Measurements from ENCODE around the gene PRPF8.

The PRPF8 gene

DNA sequence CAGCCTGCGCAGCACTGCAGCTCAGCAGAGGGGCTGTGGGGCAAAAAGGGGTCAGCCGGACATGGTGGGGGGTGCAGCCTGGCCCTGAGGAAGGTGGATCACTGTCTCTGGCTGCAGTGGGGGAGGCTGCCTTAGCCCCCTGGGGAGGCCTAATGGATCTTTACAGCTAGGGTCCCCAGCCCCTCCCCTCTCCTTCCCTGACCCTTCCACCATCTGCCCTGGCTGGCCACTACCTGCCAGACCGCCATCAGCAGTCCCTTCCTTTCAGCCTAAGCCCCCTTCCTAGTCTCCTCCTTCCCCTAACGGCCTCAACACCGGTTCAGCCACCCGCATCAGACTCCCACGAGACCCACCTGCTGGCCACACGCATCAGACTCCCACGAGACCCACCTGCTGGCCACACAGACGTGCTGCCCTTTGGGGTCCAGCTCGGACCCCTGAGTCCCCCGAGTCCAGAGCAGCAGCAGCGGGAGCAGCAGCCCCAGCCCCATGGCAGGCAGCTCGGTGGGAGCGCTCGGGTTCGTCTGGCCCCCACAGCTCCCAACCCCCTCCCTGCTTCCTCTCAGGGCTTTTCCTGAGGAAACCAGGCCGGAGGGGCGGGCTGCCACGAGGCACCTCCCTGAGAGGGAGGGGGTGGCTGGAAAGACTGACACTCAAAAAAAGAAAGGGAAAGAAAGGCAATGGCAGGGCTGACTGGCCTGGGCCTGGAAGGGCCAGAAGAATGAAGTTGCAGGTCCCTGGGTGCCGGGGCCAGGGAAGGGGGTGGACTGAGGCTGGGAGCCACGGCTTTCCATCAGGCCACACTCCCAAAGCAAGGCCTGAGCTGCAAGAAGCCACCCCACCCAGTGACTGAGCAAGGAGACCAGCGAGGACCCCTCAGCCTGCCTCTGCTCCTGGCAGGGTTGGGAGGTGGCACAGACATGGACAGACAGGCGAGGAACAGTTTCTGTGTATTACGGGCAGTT is 39.2 kb downstream of the PRPF8 start, which contains the start of gene SCARF1:
Gene SCARF1 (minus strand): TSS at position 526 of the 965 bp plus-strand sequence. CDS start 35 bp downstream, at position 491.
- DNase-seq (ENCODE audit: low read depth in 2 of 2): no peak

DNA sequence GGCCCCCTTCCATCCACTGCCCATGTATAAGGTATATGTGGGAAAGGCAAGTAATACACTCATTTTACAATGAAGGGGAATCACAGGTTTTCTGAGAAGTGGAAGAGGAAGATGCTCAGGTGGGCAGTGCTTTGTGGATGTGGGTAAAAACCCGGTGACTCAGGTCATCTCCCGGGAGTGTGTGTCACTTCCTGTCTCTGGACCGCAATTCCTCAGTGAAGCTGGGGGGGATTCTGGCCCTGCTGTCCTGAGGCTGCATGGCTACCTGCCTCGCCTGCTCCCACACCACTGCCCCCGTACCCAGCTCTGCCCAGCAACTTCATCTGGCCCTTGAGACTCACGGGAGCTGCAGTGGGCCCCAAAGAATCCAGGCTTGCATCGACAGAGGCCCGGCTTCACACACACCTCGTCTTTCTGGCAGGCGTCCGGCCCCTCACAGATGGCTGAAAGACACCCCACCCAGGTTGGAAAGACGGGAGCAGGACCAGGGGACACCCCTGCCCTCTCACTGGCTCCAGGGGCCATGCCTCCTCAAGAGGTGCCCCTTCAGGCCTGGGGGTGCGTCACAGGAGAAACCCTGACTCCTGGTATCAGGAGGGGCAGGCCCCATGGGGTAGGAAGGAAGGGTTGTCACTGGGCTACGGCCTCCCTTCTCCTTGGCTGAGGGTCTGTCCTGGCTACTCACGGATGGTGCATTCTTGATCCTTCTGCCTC is 40.0 kb downstream of the PRPF8 start:
- DNase-seq (ENCODE audit: low read depth in 2 of 2): no peak

DNA sequence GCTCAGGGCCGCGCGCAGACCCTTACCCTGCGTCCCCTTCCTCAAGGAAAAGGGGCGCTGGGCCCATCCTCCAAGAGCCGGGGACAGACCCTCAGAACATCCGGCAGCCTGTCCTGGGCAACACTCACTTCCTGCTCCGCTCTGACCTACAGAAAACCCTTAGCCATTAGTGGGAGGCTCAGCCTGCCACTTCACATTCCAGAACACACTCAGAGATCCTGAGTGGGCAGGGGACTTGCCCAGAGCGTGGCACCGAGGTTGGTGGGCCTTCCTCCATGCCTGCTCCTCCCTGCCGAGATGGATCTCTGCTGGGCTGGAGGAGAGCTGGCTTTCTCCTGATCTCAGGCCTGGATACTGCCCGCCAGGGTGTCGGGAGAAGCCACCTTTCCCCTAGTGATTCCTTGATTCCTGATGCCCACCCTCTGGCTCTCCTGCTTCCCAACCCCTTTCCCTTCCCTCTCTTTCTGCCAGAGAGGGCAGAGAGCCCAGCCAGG is 40.6 kb downstream of the PRPF8 start:
- no peak for DNase-seq (ENCODE audit: low read depth in 2 of 2)

- DNase-seq (ENCODE audit: low read depth in 2 of 2): no peak
Measured at GRCh38 chr17:1643293-1643998, 41.2 kb downstream of the PRPF8 start.

GRCh38 chr17:1641065-1641403 is 43.6 kb downstream of the PRPF8 start:
- DNase-seq (ENCODE audit: low read depth in 2 of 2): no peak

DNA sequence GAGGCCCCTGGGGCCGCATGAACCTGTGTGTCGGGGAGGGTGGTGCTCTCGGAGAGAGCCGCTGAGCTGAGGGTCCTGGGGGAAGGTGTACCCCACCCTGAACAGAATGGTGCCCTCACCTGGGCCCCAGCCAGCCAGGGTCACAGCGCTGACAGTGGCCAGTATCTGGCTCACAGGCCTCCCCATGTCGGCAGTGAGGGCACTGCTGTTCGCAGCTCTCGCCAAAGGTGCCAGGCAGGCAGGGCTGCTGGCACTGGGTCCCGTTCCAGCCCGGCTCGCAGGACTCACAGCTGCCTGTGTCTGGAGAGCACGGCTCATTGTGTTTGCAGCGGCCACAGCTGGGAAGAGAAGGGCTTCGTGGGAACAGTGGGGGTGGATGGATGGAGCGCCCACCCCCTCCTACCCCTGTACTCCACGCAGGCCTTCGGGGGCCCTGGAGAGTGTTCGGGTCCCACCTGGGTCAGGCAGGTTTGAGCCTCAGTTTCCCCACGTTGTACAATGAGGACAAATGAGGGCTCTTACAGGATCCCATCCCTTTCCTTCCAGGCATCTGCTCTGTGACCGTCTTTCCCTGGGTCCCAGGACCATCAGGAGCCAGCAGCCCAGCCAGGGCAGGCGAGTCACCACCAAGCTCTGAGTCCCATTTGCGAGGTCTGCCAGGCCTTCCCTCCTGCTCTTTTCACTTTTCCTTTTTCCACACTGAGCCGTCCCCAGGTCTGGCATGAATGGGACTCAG is 44.2 kb downstream of the PRPF8 start:
- DNase-seq (ENCODE audit: low read depth in 2 of 2): no peak

DNA sequence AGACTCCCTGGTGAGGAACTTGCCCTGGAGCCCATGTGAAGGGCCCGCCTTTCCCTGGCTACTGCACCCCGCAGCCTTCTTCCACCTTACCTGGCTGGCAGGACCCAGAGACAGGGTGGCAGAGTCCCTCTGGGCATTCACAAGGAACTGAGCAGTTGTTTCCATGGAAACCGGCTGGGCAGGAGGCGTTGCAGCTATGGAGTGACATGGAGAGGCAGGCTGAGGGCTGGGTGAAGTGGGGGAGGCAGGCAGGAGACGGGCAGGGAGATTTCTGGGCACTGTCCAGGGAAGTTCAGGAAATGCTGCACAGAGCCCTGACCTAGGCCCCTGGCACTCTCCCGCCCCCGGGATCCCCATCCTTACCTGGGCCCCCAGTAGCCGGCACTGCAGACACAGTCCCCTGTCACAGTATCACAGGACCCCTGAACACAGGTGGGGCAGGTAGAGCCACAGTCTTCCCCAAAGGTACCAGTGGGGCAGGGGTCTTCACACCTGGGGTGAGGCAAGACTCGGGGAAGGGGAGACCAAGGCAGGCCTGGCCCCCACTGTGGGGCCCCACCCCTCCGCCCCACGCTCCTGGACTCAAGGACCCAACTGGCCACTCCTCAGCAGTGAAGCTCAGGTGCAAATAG is 45.0 kb downstream of the PRPF8 start:
- no peak for DNase-seq (ENCODE audit: low read depth in 2 of 2)

- DNase-seq (ENCODE audit: low read depth in 2 of 2): no peak
Measured at GRCh38 chr17:1638624-1639300, 45.9 kb downstream of the PRPF8 start.

DNA sequence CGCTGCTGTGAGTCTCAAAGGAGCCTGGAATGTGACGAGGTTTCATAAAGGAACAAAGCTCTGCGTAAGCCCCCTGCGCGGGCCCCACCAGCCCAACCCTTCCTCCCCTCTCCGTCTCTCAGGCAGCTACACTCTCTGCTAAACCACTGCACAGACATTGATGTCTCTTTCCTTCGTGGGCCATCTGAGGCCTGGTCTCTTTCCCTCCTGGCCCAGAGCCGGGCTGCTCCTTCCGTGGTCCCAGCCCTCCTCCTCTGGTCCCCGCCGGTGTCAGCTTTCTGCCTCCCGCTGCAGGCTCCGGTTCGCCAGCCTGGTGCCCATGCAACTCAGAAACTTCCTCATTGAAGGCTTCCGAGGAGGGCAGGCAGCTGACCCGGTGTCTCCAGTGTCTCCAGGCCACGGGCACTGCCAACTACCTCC is 46.5 kb downstream of the PRPF8 start:
- no peak for DNase-seq (ENCODE audit: low read depth in 2 of 2)

GRCh38 chr17:1636732-1637285 is 47.9 kb downstream of the PRPF8 start:
- DNase-seq (ENCODE audit: low read depth in 2 of 2): no peak

- no peak for DNase-seq (ENCODE audit: low read depth in 2 of 2)
Measured at GRCh38 chr17:1635675-1636465, 48.8 kb downstream of the PRPF8 start.

GRCh38 chr17:1634841-1635650 is 49.6 kb downstream of the PRPF8 start:
- DNase-seq (ENCODE audit: low read depth in 2 of 2): no peak

DNA sequence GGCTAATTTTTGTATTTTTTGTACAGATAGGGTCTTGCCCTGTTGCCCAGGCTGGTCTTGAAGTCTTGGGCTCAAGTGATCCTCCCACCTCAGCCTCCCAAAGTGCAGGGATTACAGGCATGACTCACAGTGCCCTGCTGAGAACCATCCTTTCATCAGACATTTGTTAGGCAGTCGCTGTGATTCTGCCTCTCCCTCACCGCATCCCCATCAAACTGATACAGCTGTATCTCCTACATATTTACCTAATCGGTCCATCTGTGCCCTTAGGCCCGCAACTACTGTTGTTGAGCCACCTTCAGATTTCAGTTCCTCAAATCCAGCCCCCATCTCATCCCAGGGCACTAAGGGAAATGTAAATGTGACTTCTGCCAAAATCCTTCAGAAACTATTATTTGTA is 54.0 kb downstream of the PRPF8 start:
- DNase-seq (ENCODE audit: low read depth in 2 of 2): no peak

DNA sequence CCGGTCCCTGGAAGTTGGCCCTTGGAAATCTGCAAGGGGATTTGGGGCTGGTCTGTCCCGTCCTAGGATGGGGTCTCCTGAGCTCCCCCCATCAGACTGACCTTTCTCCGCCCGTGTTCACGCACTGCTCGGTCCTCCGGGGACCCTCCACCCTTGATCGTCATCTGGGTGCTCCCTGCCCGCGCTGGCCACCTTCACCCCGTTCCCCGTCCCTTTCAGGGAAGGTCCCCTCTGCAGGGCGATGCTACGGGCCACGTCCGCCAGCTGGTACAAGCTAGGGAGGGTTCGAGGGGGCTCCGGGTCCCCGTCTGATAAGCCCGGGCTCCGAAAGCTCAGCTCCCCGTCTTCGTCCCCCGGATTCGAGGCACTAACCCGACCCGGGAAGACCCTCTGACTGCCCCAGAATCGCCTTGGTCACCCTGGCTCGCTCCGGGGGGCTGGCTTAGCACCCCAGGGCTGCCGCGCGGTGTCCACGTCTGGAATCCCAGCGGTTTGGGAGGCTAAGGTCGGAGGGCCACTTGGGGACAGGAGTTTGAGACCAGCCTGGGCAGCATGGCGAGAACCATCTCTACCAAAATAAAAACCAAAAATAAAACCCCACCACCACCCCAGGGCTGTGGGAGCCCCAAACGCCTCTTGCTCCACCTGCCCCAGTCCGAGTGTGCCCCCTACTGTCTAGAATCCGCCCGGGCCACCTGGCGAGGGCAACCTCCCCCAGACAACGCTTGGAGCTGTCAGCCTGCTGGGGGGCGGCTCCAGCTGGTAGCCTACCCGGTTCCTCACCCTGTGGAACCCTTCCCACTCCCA is 55.0 kb downstream of the PRPF8 start:
- DNase-seq (ENCODE audit: low read depth in 2 of 2): peak; percentile 50 to 53

GRCh38 chr17:1628856-1629503 is 55.7 kb downstream of the PRPF8 start:
- peak; percentile 77 to 82 for DNase-seq (ENCODE audit: low read depth in 2 of 2)

GRCh38 chr17:1627982-1628855 is 56.4 kb downstream of the PRPF8 start, which contains the start of gene SLC43A2:
SLC43A2 (minus strand) TSS chr17:1628834; CDS start chr17:1627874, 960 bp downstream.
- peak; percentile 37 to 57 for DNase-seq (ENCODE audit: low read depth in 2 of 2)

All from stimulated activated CD8-positive, alpha-beta memory T cell treated with anti-CD3 and anti-CD28 coated beads, Interleukin-15, amount 100 ng/mL, for 4 hours (primary cell).